Measurements from ENCODE around the gene ZC2HC1B.

Gene ZC2HC1B

GRCh38 chr6:143966312-143966711, 102.0 kb downstream of the ZC2HC1B start:
- DNase-seq (ENCODE audit: low read depth): no peak
- TF ChIP-seq, protein P1, sequence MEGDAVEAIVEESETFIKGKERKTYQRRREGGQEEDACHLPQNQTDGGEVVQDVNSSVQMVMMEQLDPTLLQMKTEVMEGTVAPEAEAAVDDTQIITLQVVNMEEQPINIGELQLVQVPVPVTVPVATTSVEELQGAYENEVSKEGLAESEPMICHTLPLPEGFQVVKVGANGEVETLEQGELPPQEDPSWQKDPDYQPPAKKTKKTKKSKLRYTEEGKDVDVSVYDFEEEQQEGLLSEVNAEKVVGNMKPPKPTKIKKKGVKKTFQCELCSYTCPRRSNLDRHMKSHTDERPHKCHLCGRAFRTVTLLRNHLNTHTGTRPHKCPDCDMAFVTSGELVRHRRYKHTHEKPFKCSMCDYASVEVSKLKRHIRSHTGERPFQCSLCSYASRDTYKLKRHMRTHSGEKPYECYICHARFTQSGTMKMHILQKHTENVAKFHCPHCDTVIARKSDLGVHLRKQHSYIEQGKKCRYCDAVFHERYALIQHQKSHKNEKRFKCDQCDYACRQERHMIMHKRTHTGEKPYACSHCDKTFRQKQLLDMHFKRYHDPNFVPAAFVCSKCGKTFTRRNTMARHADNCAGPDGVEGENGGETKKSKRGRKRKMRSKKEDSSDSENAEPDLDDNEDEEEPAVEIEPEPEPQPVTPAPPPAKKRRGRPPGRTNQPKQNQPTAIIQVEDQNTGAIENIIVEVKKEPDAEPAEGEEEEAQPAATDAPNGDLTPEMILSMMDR (IDR thresholded peaks at IDR 0.05; ENCODE audit: insufficient read depth, low read depth, low read length, missing control alignments): no peak
- H3K4me3 ChIP-seq (ENCODE audit: low read depth, low read length): no peak overlapping the region

- TF ChIP-seq, protein P1 (IDR thresholded peaks at IDR 0.05; ENCODE audit: insufficient read depth, low read depth, low read length, missing control alignments): no peak
- no peak overlapping the region for H3K4me3 ChIP-seq (ENCODE audit: low read depth, low read length)
- DNase-seq (ENCODE audit: low read depth): no peak
Observed at GRCh38 chr6:143967706-143968376, 103.6 kb downstream of the ZC2HC1B start.

DNA sequence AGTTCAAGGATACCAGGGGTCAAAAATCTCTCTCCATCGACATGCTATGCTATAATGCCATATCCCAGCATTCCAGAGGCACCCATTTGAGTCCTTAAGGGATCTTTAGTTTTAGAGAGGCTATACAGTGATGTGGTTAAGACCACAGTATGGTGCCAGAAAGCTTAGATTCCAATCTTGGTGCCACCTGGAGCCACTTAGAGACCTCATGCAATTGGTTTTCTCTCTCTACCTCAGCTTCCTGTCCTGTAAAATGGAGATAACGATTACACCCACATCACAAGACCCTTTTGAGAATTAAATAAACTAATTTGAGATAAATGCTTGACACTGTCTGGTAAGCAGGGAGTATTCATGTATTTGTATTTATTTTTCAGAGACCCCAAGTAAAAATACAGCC, 104.8 kb downstream of the ZC2HC1B start:
- TF ChIP-seq, protein P1 (IDR thresholded peaks at IDR 0.05; ENCODE audit: insufficient read depth, low read depth, low read length, missing control alignments): no peak
- no peak for DNase-seq (ENCODE audit: low read depth)
- no peak overlapping the region for H3K4me3 ChIP-seq (ENCODE audit: low read depth, low read length)

DNA sequence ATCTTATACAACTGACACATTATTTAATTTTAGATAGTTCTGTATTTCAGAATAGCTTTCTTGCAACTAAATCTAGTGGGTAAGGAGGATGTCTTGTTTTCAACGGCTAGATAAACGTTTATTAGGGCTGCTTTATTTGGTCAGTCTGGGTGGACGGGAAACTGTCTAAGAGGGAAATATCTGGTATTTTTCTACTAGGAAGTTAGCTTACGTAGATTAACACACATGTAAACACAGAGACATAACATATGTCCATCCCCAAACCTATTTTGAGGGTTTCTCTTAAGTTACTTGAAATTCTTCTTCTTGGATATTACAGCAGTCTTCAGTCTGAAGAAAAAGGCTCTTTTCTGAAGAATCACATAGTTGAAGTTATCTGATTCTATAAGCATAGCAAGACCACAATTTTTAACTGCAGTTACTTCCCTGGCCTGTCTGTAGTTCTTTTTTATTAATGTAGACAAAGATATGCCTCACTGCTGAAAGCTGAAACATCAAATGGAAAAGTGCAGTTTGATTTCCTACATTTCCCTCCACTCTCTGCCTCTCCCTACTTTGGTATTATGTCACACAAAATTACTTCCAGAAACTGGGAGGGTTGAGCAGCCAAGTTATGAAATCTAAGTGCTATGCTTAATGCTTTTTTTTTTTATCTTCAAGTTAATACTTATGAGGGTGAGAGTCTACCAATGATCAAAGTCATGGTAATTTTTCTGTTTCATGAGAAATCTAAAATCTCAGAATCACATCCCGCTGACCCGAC, 106.4 kb downstream of the ZC2HC1B start:
- no peak overlapping the region for H3K4me3 ChIP-seq (ENCODE audit: low read depth, low read length)
- TF ChIP-seq, protein P1 (IDR thresholded peaks at IDR 0.05; ENCODE audit: insufficient read depth, low read depth, low read length, missing control alignments): no peak

DNA sequence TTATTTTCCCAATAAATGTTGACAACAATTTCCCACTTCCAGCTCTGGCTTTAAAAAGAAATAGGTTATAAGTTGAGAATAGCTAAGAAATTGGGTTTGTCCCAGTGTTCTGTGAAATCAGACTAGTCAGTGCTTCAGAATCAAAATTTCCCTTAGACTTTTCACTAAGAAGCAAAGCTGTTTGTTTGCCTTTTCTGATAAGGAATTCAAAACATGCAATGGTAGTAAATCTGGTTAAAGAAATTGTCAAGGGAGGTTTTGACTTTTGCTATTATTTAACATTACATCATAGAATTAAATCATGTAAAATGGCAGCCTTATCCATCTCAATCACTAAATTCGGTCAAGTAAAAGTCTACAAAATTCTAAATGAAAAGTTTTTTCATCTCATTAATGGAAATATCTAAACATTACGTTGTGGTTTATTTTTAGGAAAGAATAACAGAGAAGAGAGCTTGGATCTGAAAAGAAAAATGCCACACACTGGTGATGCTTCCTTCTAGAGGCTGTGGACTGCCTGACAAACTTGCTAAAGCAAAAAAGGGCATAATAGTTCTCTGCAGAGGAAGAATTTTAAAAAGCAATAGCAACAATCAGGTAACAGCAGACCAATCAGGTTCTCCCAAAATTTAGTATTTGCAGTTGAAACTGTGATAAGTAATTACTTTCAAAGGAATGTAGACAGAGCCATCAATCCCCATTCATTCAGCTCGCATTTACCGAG, 107.4 kb downstream of the ZC2HC1B start:
- TF ChIP-seq, protein P1 (IDR thresholded peaks at IDR 0.05; ENCODE audit: insufficient read depth, low read depth, low read length, missing control alignments): no peak
- H3K4me3 ChIP-seq (ENCODE audit: low read depth, low read length): no peak overlapping the region
- no peak for DNase-seq (ENCODE audit: low read depth)

More for the DNA sequence above, 106.4 kb downstream of the ZC2HC1B start:
- DNase-seq (ENCODE audit: low read depth): no peak

GRCh38 chr6:143973097-143973966, 109.1 kb downstream of the ZC2HC1B start:
- TF ChIP-seq, protein P1 (IDR thresholded peaks at IDR 0.05; ENCODE audit: insufficient read depth, low read depth, low read length, missing control alignments): no peak
- H3K4me3 ChIP-seq (ENCODE audit: low read depth, low read length): no peak overlapping the region
- no peak for DNase-seq (ENCODE audit: low read depth)

Measured in GM12865 (cell line).